ENCODE measurements around the gene AWAT2.

Gene AWAT2
- 0 reads per million in 4 experiments for total RNA-seq

GRCh38 chrX:70049925-70050324 is at the start of gene AWAT2:
AWAT2 (minus strand) TSS chrX:70049938; CDS start chrX:70049932, 6 bp downstream.
- DNase-seq = no peak

- no peak for DNase-seq
These were observed 46.3 kb upstream of the AWAT2 start for GRCh38 chrX:70096052-70096451.

- DNase-seq = no peak
These were observed 42.5 kb upstream of the AWAT2 start for GRCh38 chrX:70092247-70092646.

- no peak for DNase-seq
These were observed 40.0 kb upstream of the AWAT2 start for GRCh38 chrX:70089604-70090297.

GRCh38 chrX:70088751-70089150 is 39.0 kb upstream of the AWAT2 start:
- DNase-seq = no peak

- no peak for DNase-seq
These were observed 38.3 kb upstream of the AWAT2 start for GRCh38 chrX:70087857-70088630.

GRCh38 chrX:70084592-70085240 is 35.0 kb upstream of the AWAT2 start:
- no peak for DNase-seq

- DNase-seq = no peak
These were observed 33.0 kb upstream of the AWAT2 start for GRCh38 chrX:70082723-70083122.

- no peak for DNase-seq
These were observed 30.1 kb upstream of the AWAT2 start for GRCh38 chrX:70079870-70080269.

GRCh38 chrX:70079297-70079696 is 29.6 kb upstream of the AWAT2 start:
- no peak for DNase-seq

GRCh38 chrX:70066646-70067045 is 16.9 kb upstream of the AWAT2 start:
- no peak for DNase-seq

- DNase-seq = no peak
These were observed 13.3 kb upstream of the AWAT2 start for GRCh38 chrX:70062961-70063550.

- no peak for DNase-seq
These were observed 12.3 kb upstream of the AWAT2 start, which contains the start of gene OTUD6A for GRCh38 chrX:70062076-70062475. OTUD6A (plus strand) TSS chrX:70062457; CDS start chrX:70062525, 68 bp downstream.

- DNase-seq = no peak
These were observed 4.7 kb upstream of the AWAT2 start for GRCh38 chrX:70054391-70054790.

- DNase-seq = no peak
These were observed 3.3 kb upstream of the AWAT2 start for GRCh38 chrX:70052895-70053615.

GRCh38 chrX:70049406-70049805 is 332 bp downstream of the AWAT2 start:
- no peak for DNase-seq

- DNase-seq = no peak
These were observed 2.8 kb downstream of the AWAT2 start for GRCh38 chrX:70046978-70047377.

GRCh38 chrX:70044541-70045245 is 5.0 kb downstream of the AWAT2 start:
- no peak for DNase-seq

- DNase-seq = no peak
These were observed 6.1 kb downstream of the AWAT2 start for GRCh38 chrX:70043685-70044084.

- no peak for DNase-seq
These were observed 7.1 kb downstream of the AWAT2 start for GRCh38 chrX:70042399-70043371.

GRCh38 chrX:70041993-70042392 is 7.7 kb downstream of the AWAT2 start:
- DNase-seq = no peak

All from effector CD8-positive, alpha-beta T cell (primary cell).